HL-60 (cell line): Measurements from ENCODE around the gene KIAA1549.

ENCODE experiments used
- POLR2AphosphoS5 ChIP-seq: IDR thresholded peaks from 2 replicates; pipeline ENCODE4 v1.6.1; 2012; ENCODE audit warnings: low read depth
- TF ChIP-seq, protein P1 (sequence below): IDR thresholded peaks from one replicate; pipeline ENCODE4 v1.5.1; 2011; ENCODE audit warnings: low read length, control low read depth, inconsistent platforms; ENCODE audit not compliant: insufficient read depth

DNA sequence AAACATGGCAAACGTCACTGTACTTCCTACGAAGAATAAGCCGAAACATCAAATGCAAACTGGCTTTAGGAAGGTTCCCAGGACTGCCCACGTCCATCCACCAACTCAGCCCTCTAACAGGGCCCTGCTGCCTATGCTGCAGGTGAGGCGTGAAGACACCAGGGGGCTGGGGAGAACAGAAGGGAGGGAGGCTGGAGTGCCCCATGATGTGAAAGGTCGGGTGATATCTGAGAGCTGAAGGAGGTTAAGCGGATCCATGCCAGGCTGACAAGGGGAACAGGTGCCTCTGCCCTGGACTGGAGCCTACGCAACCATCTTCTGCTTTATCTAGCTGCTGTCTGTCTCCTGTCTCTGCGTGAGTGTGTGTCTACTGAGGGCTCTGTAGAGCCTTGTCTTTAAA, 143.0 kb downstream of the KIAA1549 start:
- TF ChIP-seq, protein P1, sequence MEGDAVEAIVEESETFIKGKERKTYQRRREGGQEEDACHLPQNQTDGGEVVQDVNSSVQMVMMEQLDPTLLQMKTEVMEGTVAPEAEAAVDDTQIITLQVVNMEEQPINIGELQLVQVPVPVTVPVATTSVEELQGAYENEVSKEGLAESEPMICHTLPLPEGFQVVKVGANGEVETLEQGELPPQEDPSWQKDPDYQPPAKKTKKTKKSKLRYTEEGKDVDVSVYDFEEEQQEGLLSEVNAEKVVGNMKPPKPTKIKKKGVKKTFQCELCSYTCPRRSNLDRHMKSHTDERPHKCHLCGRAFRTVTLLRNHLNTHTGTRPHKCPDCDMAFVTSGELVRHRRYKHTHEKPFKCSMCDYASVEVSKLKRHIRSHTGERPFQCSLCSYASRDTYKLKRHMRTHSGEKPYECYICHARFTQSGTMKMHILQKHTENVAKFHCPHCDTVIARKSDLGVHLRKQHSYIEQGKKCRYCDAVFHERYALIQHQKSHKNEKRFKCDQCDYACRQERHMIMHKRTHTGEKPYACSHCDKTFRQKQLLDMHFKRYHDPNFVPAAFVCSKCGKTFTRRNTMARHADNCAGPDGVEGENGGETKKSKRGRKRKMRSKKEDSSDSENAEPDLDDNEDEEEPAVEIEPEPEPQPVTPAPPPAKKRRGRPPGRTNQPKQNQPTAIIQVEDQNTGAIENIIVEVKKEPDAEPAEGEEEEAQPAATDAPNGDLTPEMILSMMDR = no peak
- no peak for TF ChIP-seq POLR2AphosphoS5
